ENCODE data around the gene GFER.

GRCh38 chr16:1953734-1954133 lies 30.3 kb upstream of the GFER start:
- TF ChIP-seq CTCF (IDR thresholded peaks at IDR 0.05) (no peak), EP300 (IDR thresholded peaks at IDR 0.05) (no peak)

Data from gastroesophageal sphincter (tissue), 3 donors.